SK-MEL-5 (cell line): Measurements from ENCODE around the gene PRRG2. TPM values are rescaled to one million over a fixed set of nuclear protein-coding genes. Genes with fewer than 3 reads are reported as not detected.

ENCODE experiments used
- small RNA-seq, 2 experiments: library from RNA; depleted of rRNA; stranded (forward); fragments of <200 nt; gene quantifications; one replicate each; pipeline ENCODE3, GENCODE V24; 2014
- total RNA-seq: library from RNA; depleted of rRNA; stranded (reverse); fragments of >200 nt; shearing (Covaris generic); gene quantifications from 2 replicates; pipeline ENCODE4 v1.2.3, GENCODE V29; 2014; rRNA removed

Gene PRRG2
- total RNA-seq, 1 experiment from 2014 or later: 6.8 TPM

Small RNA genes within 50 kb of the gene (small RNA-seq; reads per million reads assigned to genes)
- 0 reads per million in 2 experiments for gene RF00019

Other genes with a start within 250 kb of the PRRG2 start
- not detected in 2 replicates for gene CD37, start 245.9 kb upstream of the PRRG2 start, total RNA-seq
- 15.0 and 17.4 TPM in 2 replicates for gene TEAD2, start 218.9 kb upstream of the PRRG2 start, total RNA-seq
- 0.53 and 0.59 TPM in 2 replicates for gene DKKL1, start 217.4 kb upstream of the PRRG2 start, total RNA-seq
- gene KASH5, start 193.1 kb upstream of the PRRG2 start, total RNA-seq: 0.19 TPM in 1 of 2 replicates, not detected in the other
- not detected in 2 replicates for gene PTH2, start 157.9 kb upstream of the PRRG2 start, total RNA-seq
- not detected in 2 replicates for gene GFY, start 155.9 kb upstream of the PRRG2 start, total RNA-seq
- gene SLC17A7, start 139.8 kb upstream of the PRRG2 start, total RNA-seq: 1.2 TPM in 2 replicates
- gene PIH1D1, start 129.5 kb upstream of the PRRG2 start, total RNA-seq: 60.8 and 64.1 TPM in 2 replicates
- gene ALDH16A1, start 128.1 kb upstream of the PRRG2 start, total RNA-seq: 15.1 and 16.7 TPM in 2 replicates
- 0.27 and 0.37 TPM in 2 replicates for gene FLT3LG, start 107.1 kb upstream of the PRRG2 start, total RNA-seq
- gene RPL13A, start 93.7 kb upstream of the PRRG2 start, total RNA-seq: 3,128 and 3,479 TPM in 2 replicates
- gene RPS11, start 84.9 kb upstream of the PRRG2 start, total RNA-seq: 2,119 and 2,380 TPM in 2 replicates
- gene FCGRT, start 68.7 kb upstream of the PRRG2 start, total RNA-seq: 0.69 and 3.1 TPM in 2 replicates
- 0.90 and 1.8 TPM in 2 replicates for gene RCN3, start 53.3 kb upstream of the PRRG2 start, total RNA-seq
- 38.4 and 46.5 TPM in 2 replicates for gene NOSIP, start 760 bp upstream of the PRRG2 start, total RNA-seq
- 0.87 and 1.8 TPM in 2 replicates for gene PRR12, start 9.9 kb downstream of the PRRG2 start, total RNA-seq
- gene RRAS, start 58.8 kb downstream of the PRRG2 start, total RNA-seq: 4.1 and 4.4 TPM in 2 replicates
- gene SCAF1, start 60.9 kb downstream of the PRRG2 start, total RNA-seq: 6.2 and 8.2 TPM in 2 replicates
- 23.3 and 27.6 TPM in 2 replicates for gene IRF3, start 84.5 kb downstream of the PRRG2 start, total RNA-seq
- 3.1 and 5.3 TPM in 2 replicates for gene BCL2L12, start 84.6 kb downstream of the PRRG2 start, total RNA-seq
- gene PRMT1, start 96.0 kb downstream of the PRRG2 start, total RNA-seq: 204 and 211 TPM in 2 replicates
- 0.59 and 0.61 TPM in 2 replicates for gene ADM5, start 108.3 kb downstream of the PRRG2 start, total RNA-seq
- 2.5 and 3.8 TPM in 2 replicates for gene CPT1C, start 109.8 kb downstream of the PRRG2 start, total RNA-seq
- gene TSKS, start 182.0 kb downstream of the PRRG2 start, total RNA-seq: not detected in 2 replicates
- gene AP2A1, start 185.7 kb downstream of the PRRG2 start, total RNA-seq: 23.1 and 29.0 TPM in 2 replicates
- gene FUZ, start 232.0 kb downstream of the PRRG2 start, total RNA-seq: 29.2 and 31.0 TPM in 2 replicates
- 7.8 and 8.2 TPM in 2 replicates for gene MED25, start 237.0 kb downstream of the PRRG2 start, total RNA-seq